HG03280 (cell line): ENCODE data around the gene MBD5.
"Not testable (repeated sequence)": the region's sequence is repeated elsewhere in the genome, so short reads cannot be mapped to it uniquely, and the experiment has no call there.

Source experiments
- ATAC-seq: cut with Tn5 transposase; IDR thresholded peaks from one replicate; pipeline ENCODE4 v1.9.1; 2021; ENCODE audit warnings: mild to moderate bottlenecking, moderate library complexity; ENCODE audit not compliant: unreplicated experiment

Gene MBD5

DNA sequence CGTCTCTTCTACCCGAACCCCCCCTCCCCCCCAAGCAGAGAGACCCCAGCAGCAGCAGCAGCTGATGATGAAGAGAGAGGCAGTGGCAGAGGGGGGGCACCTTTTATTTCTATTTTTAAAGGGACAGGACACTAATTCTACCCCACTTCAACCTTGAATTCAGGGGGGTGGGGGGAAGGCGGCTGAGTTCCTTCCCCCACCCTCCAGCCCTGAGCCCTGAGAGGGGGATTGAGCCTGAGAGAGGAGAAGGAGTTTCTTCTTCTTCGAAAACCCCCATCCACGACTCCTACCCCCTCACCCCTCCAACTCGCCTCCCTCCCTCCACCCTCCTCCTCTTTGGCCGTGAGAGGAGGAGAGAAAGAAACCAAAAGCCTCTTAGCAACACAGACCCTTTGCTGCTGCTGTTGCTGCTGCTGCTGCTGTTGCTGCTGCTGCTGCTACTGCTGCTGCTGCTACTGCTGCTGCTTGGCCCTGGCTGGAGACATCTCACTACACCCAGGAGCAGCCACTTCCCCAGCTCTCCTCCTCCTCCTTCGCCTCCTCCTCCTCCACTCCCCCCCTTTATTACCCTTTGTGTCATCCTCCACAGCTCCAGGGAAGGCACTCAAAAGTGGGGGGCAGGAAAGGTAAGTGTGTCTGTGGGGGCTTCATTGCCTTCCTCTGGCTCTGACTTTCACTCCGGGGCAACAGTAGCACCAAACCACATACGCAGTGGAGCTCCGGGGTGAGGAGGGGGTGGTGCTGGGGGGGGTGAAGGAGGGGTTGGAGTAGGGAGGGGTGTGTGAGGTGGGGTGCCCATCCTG lies at the start of gene MBD5:
MBD5 (plus strand) TSS at position 33 of the 803 bp plus-strand sequence.
- peak; percentile 46 for ATAC-seq

DNA sequence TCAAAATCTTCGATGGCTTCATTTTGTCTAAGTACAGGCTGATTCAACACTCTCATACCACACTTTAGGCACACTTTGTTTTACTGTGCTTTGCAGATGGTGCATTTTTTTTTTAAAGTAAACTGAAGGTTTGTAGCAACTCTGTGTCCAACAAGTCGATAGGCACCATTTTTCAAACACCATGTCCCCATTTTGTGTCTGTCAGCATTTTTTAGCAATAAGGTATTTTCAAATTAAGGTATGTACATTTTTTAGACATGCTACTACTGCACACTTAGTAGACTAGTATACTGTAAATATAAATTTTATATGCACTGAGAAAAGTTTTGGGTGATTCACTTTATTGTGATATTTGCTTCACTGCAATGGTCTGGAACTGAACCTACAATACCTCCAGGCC lies 44.8 kb upstream of the MBD5 start:
- no peak for ATAC-seq

DNA sequence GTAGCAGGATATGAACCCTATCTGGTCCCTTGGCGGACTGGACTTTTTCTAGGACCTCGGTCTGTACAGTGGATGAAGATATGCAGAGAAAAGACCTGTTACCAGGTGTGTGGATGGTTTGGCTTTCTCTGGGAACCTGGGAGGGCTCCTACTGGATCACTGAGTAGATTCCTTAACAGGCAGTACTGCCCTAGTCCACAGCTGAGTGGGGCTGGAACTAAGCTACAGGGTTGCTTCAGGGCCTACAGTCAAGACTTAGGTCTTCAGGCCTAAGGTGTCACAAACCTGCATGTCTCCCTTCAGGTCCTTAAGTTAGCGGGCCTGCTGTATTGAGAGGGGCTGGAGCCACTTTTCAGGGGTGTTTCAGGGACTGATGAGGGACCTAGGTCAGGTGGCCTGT lies 43.2 kb upstream of the MBD5 start:
- no peak for ATAC-seq

DNA sequence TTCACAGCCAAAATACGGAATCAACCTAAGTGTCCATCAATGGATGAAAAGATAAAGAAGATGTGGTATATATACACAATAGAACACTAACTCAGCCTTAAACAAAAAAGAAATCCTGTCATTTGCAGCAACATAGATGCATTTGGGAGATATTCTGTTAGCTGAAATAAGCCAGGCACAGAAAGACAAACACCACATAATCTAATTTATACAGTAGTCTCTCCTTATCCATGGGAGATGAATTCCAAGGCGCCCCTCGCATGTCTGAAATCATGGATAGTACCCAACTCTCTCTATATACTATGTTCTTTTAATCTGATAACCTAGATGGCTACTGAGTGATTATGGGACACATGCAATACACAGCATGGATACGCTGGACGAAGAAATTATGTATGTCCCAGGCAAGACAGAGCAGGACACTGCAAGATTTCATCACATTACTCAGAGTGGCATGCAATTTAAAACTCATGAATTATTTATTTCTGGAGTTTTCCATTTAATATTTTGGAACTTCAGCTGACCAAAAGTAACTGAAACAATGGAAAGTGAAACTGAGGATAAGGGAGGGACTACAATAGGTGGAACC lies 39.9 kb upstream of the MBD5 start:
- ATAC-seq = no peak

DNA sequence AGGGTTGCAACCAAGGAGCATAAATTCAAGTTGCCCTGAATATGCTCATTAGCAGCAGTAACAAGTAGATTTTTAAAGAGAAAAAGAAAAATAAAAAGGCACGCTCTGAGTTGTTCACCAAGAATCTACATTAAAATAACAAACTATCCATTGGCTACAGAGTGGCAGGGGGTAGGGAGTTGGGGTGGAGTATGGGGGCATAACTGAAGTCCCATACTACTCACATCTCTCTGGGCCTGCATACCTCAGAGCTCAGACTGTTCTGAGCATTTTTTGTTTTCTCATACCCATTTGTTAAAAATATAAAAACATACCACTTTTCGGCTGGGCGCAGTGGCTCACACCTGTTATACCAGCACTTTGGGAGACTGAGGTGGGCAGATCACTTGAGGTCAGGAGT lies 31.8 kb upstream of the MBD5 start:
- no peak for ATAC-seq

DNA sequence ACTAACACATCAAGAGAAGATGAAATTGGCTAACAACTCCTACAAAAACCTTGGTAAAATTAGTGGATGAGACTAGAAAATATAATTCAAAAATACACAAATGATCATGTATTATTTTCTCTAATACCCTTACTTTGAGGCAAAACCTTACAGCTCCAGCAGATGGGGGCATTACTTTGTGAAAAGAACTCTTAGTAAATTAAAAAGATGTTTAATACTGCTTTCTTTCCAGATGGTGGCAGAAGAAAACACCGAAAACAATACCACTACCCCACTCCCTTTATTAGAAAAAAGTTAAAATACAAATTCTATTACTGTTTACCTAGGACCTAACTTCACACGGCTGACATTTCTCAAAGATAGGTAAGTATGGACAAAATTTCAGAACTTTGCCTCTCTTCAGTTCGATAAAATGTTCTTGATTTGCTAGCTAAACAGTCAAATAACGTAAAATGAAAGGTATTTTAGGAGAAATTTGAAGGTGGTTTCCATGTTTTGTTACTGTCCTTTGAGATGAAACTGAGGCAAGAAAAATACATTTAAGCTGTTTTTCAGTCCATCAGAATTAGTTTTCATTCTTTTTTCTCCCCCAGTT lies 31.0 kb upstream of the MBD5 start:
- ATAC-seq = peak; percentile 85

DNA sequence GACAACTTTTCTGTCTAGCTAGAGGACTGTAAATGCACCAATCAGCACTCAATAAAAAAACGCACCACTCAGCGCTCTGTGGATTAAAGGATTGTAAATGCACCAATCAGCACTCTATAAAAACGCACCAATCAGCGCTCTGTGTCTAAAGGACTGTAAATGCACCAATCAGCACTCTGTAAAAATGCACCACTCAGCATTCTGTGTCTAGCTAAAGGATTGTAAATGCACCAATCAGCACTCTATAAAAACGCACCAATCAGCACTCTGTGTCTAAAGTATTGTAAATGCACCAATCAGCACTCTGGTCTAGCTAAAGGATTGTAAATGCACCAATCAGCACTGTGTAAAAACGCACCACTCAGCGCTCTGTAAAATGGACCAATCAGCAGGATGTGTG lies 25.9 kb upstream of the MBD5 start:
- ATAC-seq = not testable (repeated sequence)

DNA sequence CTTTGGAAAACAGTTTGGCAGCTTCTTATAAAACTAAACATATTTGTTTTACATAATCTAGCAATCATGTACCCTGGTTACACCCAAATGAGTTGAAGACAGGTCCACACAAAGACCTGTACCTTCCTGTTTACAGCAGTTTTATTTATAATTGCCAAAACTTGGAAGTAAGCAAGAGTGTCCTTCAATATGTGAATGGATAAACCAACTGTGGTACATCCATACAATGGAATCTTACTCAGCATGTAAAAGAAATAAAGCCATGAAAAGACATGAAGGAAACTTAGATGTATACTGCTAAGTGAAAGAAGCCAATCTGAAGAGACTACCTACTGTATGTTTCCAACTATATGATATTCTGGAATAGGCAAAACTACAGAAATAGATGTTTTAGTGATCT lies 24.1 kb upstream of the MBD5 start:
- no peak for ATAC-seq

DNA sequence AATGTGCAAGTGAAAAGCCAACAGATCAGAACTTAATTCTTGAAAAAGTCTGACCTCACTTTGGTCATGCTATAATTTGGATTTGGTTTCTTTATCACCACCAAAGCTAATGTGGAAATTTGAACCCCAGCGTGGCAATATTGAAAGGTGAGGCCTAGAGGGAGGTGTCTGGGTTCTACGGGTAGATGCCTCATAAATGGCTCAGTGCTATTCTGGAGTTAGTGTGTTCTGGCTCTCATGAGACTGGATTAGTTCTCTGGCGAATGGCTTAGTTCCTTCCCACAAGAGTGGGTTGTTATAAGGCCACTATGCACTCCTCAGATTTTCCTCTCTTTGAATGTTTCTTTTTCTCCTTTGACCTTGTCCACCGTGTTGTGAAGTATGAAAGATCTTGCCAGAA lies 22.7 kb upstream of the MBD5 start:
- no peak for ATAC-seq

DNA sequence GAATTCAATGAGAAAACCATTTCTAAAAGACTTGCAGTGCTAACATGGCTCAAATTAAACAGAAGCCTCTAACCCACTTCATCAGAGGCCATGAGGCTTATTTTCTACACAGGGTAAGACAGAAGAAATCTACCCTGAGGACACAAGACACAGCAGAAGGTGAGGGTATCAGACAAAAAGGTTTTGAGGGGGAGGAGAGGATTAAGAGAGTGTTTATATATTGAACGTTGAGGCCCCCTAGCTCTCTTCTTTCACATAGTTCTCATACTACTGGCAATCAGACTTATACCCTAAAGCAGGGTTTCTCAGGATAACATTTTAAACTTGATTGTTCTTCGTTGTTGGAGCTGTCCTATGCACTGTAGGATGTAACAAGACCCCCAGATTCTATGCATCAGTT lies 21.8 kb upstream of the MBD5 start:
- no peak for ATAC-seq

DNA sequence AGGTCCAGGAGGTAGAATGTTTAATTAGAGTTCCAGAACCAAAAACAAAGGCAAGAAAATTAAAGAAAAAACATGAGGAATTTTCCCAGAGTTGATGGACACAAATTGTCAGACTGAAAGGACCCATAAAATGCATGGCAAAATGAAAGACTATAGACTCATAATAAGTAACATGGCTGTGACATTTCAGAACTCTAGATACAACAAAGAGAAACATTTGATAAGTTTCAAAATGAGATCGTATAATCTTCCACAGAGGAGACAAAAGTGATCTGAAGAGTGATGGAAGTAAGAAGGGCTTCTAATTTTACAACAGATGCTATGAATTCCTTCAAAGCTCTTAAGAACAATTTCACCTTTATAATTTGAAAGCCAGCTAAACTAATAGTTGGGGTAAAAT lies 20.8 kb upstream of the MBD5 start:
- ATAC-seq = no peak

DNA sequence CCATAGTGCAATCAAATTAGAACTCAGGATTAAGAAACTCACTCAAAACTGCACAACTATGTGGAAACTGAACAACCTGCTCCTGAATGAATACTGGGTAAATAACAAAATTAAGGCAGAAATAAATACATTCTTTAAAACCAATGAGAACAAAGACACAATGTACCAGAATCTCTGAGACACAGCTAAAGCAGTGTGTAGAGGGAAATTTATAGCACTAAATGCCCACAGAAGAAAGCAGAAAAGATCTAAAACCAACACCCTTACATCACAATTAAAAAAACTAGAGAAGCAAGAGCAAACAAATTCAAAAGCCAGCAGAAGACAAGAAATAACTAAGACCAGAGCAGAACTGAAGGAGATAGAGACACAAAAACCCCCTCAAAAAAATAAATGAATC lies 18.5 kb upstream of the MBD5 start:
- ATAC-seq = not testable (repeated sequence)

DNA sequence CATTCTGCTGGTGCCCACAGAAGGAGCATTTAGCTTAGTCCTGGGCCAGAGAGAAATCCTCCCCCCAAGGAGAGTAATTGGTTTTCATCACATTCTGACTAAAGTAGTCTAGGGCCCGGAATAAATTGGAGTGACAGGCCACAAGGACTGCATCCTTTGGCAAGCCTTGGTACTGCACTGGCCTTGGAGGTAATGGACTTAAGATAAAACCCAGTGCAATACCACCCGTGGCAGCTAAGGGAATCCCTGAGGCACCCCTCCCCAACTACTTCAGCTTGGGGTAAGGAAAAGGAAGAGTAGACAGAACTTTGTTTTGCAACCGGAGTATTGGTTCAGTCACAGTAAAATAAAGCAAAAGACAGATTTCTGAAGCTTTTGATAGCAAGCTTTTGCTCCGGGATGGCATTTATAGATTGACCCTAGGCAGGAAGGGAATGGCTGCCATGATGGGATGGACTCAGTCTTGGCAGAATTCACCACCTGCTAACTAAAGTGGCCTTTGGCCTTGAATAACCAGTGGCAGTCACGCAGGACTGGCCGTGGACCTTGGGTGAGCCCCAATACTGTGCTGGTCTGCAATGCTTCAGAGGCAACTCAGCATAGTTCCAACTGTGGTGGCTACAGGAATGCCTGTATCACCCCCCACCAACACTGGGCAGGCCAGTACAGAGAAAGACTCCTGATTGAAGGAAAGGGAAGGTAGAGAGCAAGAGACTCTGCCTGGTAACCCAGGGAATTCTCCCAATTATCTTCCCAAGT lies 14.5 kb upstream of the MBD5 start:
- no peak for ATAC-seq

DNA sequence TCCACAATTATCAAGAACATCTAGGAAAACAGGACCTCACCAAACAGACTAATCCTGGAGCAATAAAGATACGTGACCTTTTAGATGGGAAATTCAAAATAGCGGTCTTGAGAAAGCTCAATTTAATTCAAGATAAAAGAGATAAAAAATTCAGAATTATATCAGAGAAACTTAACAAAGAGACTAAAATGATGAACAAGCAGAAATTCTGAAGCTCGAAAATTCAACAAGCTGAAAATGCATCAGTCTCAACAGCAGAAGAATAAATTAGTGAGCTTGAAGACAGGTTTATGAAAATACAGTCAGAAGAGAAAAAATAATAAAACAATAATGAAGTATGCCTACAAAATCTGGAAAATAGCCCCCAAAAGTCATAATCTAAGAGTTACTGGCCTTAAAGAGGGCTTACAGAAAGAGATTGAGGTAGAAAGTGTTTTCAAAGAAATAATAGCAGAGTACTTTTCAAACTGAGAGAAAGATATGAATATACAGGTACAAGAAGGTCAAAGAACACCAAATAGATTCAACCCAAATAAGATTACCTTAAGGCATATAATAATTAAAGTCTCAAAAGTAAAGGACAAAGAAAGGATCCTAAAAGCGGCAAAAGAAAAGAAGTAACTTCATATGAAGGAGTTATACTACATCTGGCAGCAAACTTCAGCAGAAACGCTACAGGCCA lies 13.5 kb upstream of the MBD5 start:
- ATAC-seq = no peak

DNA sequence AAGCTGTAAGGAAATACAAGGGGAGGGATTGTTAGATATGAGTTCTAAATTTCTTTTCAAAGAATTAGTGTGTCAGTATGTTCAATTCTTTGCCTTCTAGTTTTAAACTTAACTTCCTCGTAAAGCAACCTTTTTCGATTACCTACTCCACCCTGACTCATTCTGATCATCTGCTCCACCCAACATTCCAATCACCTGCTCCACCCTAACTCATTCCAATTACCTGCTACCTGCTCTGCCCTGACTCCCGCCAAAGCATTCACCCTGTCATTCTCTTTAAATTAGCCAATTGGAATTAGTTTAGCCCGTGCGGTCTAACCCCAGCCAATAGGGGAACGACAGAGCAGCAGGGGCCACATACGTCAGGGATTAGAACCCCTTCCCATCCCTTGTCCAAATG lies 12.5 kb upstream of the MBD5 start:
- ATAC-seq = not testable (repeated sequence)

DNA sequence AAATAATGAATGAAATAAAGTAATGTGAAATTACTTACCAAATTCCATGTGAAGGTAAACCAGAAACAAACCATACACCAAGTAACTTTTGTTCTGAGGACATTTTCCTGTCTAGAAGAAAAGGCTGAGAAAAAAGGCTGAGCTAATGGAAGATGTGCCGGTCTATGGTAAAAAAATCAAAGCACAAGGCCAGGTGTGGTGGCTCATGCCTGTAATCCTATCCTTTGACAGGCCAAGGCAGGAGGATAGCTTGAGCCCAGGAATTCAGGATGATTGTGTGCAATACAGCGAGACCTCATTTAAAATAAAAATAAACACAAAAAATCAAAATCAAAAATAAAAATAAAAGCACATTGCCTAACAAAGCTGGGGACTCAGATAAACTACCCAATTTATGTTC lies 7.0 kb upstream of the MBD5 start:
- no peak for ATAC-seq

DNA sequence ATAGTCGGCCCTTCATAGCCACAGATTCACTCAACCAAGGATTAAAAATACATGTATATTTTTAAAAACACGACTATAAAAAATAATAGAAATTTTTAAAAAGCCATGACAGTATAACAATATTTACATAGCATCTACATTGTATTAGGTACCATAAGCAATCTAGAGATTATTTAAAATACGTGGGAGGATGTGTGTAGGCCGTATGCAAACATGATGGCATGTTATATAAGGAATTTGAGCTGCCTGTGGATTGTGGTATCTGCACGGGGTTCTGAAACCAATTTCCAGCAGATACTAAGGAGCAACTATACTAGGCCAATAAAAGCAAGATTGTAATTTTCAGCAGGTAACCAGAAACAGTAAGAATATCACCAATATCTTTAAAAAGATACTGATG lies 6.3 kb upstream of the MBD5 start:
- ATAC-seq = no peak

DNA sequence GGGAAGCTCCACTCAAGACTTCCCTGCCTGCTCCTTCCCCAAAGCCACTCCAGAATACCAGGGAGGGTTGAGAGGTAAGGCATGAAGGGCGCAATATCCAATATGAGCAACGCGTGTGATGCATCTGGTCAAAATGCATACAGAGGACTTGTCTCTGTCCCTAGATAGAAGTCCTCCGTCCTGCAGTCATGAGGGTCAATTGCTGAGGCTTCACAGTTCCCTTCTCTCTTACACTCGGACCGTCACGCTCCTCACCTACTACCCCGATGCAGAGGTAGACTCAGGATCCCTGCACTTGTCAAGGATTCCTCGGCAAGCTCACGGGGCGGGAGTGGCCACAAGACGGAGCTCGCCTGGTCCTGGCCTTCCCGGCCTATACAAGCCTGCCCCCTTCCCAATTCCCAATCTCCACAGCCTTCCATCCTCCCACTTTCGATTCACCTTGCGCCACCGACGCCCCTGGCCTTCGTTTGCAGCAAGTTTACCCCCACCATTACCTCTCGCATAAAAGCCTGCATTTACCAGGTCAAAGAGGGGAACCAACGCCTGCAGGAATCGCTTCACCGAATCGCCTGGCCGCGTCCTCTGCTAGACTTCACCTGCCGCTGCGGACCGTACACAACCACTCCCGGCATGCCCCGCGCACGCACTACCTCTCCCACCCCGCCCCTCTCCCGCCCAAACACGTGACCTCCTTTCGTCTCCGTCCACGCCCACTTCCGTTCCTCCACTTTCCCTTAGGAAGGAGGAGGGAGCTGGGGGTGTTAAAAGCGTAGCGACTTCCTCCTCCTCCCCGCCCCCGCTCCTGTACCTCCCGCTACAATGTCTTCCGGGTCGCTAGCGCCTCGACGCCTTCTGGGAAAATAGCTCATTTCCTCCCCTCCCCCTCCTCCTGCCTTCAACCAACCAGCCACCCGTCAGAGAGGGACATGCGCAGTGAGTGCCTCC lies 506 bp upstream of the MBD5 start, which contains the start of gene ORC4:
ORC4 (minus strand) TSS at position 627 of the 948 bp plus-strand sequence. CDS start 44,779 bp downstream, outside the sequence.
- ATAC-seq = peak; percentile 82

DNA sequence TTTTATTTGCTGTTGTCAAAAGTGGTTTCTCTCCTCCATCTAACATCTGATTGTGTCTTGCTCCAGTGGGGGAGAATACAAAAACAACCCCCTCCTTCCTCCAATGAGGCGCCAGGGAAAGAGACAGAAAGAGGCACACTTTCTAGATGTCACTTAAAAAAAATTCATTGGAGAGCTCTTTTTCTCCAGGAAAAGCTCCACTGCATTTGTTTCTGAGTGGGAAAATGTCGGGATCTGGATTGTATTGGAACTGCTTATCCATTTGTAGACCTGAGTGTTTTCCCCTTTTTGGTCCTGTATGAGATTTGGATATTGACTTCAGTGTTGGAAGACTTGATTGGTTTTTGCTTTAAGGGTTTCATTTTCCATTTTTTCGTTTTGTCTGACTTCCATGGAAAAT lies 995 bp downstream of the MBD5 start:
- no peak for ATAC-seq

DNA sequence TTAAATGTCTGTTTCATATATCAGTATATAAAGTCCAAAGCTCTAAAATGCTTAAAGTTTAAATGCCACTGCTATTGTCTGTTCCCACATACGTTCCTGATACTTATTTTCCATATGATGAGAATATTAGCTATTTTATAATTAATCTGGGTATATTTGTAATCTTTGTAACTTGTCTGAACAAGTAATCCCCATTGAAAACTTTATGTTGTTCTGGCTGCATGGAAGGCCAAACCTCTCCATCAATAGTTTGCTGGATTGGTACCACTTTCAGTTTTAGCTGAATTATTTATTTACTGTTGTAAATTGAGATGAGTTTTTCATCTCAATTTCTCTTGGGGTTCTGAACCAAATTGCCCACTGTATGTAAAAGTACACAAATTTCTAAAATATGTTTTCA lies 1.5 kb downstream of the MBD5 start:
- no peak for ATAC-seq
